Prostate gland (tissue), 2 donors: ENCODE data around the gene MCFD2.

Experiments used
- CTCF ChIP-seq, 4 experiments: fragments of 200-600 bp in 2 of 4; fragments of 450-650 bp in 2 of 4; sonication (generic) in 2 of 4; IDR thresholded peaks; 1 replicate in 3 of 4; 2 replicates in 1 of 4; pipeline ENCODE4 v1.5.1; 2016 to 2019; ENCODE audit warnings: antibody characterized with exemption in 4 of 4, mild to moderate bottlenecking in 2 of 4, moderate library complexity in 2 of 4
- POLR2A ChIP-seq: fragments of 450-650 bp; IDR thresholded peaks from one replicate; pipeline ENCODE4 v1.6.1; 2016; ENCODE audit warnings: antibody characterized with exemption, mild to moderate bottlenecking
- POLR2AphosphoS5 ChIP-seq: sonication (generic); formaldehyde crosslinking; IDR thresholded peaks from one replicate; pipeline ENCODE4 v1.6.1; 2017; ENCODE audit warnings: antibody characterized with exemption

GRCh38 chr2:46857871-46858701 is 57.5 kb downstream of the MCFD2 start:
- TF ChIP-seq CTCF (IDR thresholded peaks at IDR 0.05), result no peak
- no peak for TF ChIP-seq POLR2A
- no peak for TF ChIP-seq POLR2AphosphoS5
